H1 (cell line): ENCODE measurements around the gene CRTAP. TPM values are rescaled to one million over a fixed set of nuclear protein-coding genes. Genes with fewer than 3 reads are reported as not detected.

ENCODE experiments used
- CTCF ChIA-PET: fragments of 300-600 bp; sonication (Branson Sonifier 250); formaldehyde crosslinking; loops from one replicate; lab custom pipeline; 2021; ENCODE audit not compliant: partially characterized antibody; lab: Charles Lee
- POLR2A ChIA-PET: fragments of 300-600 bp; sonication (Branson Sonifier 250); formaldehyde crosslinking; loops from one replicate; lab custom pipeline; 2021; ENCODE audit warnings: inconsistent platforms; ENCODE audit not compliant: partially characterized antibody; lab: Charles Lee
- DNase-seq, 2 experiments: peaks; one replicate each; pipeline versions ENCODE4 v3.0.0 to v3.0.0-alpha.2; 2010 to 2022; ENCODE audit warnings: low spot score in 2 of 2, low read depth in 1 of 2, mixed read lengths in 1 of 2
- FAIRE-seq: peaks from 2 replicates; lab custom pipeline; 2011; peaks lifted over from hg19 to GRCh38; lab: Jason Lieb, UNC
- H2AFZ ChIP-seq: 2 replicates; pipeline ENCODE4 v1.8.1; 2012; ENCODE audit warnings: low read length, inconsistent platforms
- H2AK5ac ChIP-seq: 2 replicates; pipeline ENCODE4 v1.6.1; 2013; ENCODE audit warnings: low read depth, low read length
- H2BK120ac ChIP-seq: replicated peaks from 2 replicates; pipeline ENCODE3; 2013; ENCODE audit warnings: low read depth, low read length, inconsistent platforms
- H2BK12ac ChIP-seq: 2 replicates; pipeline ENCODE4 v1.6.1; 2013; ENCODE audit warnings: low read depth, low read length
- H2BK15ac ChIP-seq: 2 replicates; pipeline ENCODE4 v1.6.1; 2013; ENCODE audit warnings: low read length
- H2BK20ac ChIP-seq: 2 replicates; pipeline ENCODE4 v1.6.1; 2013; ENCODE audit warnings: low read length
- H2BK5ac ChIP-seq: 2 replicates; pipeline ENCODE4 v1.6.1; 2013; ENCODE audit warnings: low read depth, low read length
- H3K14ac ChIP-seq: 2 replicates; pipeline ENCODE4 v1.6.1; 2013; ENCODE audit warnings: inconsistent platforms; ENCODE audit not compliant: insufficient read length
- H3K18ac ChIP-seq: 2 replicates; pipeline ENCODE4 v1.6.1; 2013; ENCODE audit warnings: low read length; ENCODE audit errors: extremely low read depth
- H3K23ac ChIP-seq: 2 replicates; pipeline ENCODE4 v1.6.1; 2013; ENCODE audit warnings: inconsistent platforms; ENCODE audit not compliant: insufficient read length
- H3K23me2 ChIP-seq: 2 replicates; pipeline ENCODE4 v1.6.1; 2013; ENCODE audit warnings: low read depth, low read length
- H3K27ac ChIP-seq: 2 replicates; pipeline ENCODE4 v1.6.1; 2011; ENCODE audit warnings: low read depth, low read length, inconsistent platforms
- H3K27me3 ChIP-seq, 4 experiments: replicated peaks in 1 of 4; 1 replicate in 1 of 4; 2 replicates in 3 of 4; pipeline versions ENCODE4 v1.6.1 to v1.8.1; 2011 to 2013; ENCODE audit warnings: low read length in 3 of 4, mild to moderate bottlenecking in 3 of 4, inconsistent platforms in 2 of 4, mixed read lengths in 2 of 4, moderate library complexity in 1 of 4; ENCODE audit not compliant: control insufficient read depth in 3 of 4, insufficient read depth in 3 of 4; ENCODE audit errors: extremely low read depth in 1 of 4
- H3K36me3 ChIP-seq, 4 experiments: 2 replicates each; pipeline versions ENCODE4 v1.6.1 to v1.8.1; 2011 to 2013; ENCODE audit warnings: mild to moderate bottlenecking in 4 of 4, low read length in 3 of 4, moderate library complexity in 2 of 4, control low read depth in 1 of 4, inconsistent platforms in 1 of 4; ENCODE audit not compliant: insufficient read depth in 4 of 4, control insufficient read depth in 2 of 4
- H3K4ac ChIP-seq: replicated peaks from 2 replicates; pipeline ENCODE3; 2013; ENCODE audit warnings: low read length, low read depth, mixed read lengths, inconsistent platforms; ENCODE audit not compliant: insufficient read length
- H3K4me1 ChIP-seq, 4 experiments: replicated peaks in 1 of 4; 1 replicate in 1 of 4; 2 replicates in 3 of 4; pipeline versions ENCODE4 v1.6.1 to v1.8.1; 2011 to 2013; ENCODE audit warnings: low read length in 3 of 4, inconsistent platforms in 2 of 4, mixed read lengths in 1 of 4; ENCODE audit not compliant: insufficient read depth in 4 of 4, control insufficient read depth in 3 of 4
- H3K4me2 ChIP-seq, 2 experiments: 2 replicates each; pipeline versions ENCODE4 v1.6.1 to v1.8.1; 2011 to 2013; ENCODE audit warnings: low read depth in 2 of 2, low read length in 2 of 2, control low read depth in 1 of 2, inconsistent platforms in 1 of 2, mild to moderate bottlenecking in 1 of 2; ENCODE audit not compliant: insufficient read depth in 1 of 2
- H3K4me3 ChIP-seq, 4 experiments: fragments of 200-600, 300-600 bp in 1 of 4; sonication (generic), shearing (Covaris generic), sonication (Bioruptor Twin) in 1 of 4; 2 replicates each; pipeline versions ENCODE4 v1.5.1 to v1.8.1; 2011 to 2016; ENCODE audit warnings: low read length in 4 of 4, low read depth in 3 of 4, control low read depth in 2 of 4, inconsistent platforms in 2 of 4, mild to moderate bottlenecking in 2 of 4, mixed read lengths in 1 of 4, moderate library complexity in 1 of 4; ENCODE audit not compliant: insufficient read depth in 2 of 4; ENCODE audit errors: extremely low read depth in 1 of 4
- H3K56ac ChIP-seq: replicated peaks from 2 replicates; pipeline ENCODE3; 2013; ENCODE audit warnings: low read depth, mild to moderate bottlenecking, mixed read lengths, low read length, inconsistent platforms; ENCODE audit not compliant: insufficient read length
- H3K79me1 ChIP-seq: 2 replicates; pipeline ENCODE4 v1.6.1; 2013; ENCODE audit warnings: low read depth, low read length, control low read depth
- H3K79me2 ChIP-seq, 2 experiments: 2 replicates each; pipeline versions ENCODE4 v1.6.1 to v1.8.1; 2012 to 2013; ENCODE audit warnings: low read length in 2 of 2, mild to moderate bottlenecking in 2 of 2, inconsistent platforms in 1 of 2; ENCODE audit not compliant: insufficient read depth in 2 of 2, control insufficient read depth in 1 of 2
- H3K9ac ChIP-seq, 4 experiments: replicated peaks in 1 of 4; 1 replicate in 1 of 4; 2 replicates in 3 of 4; pipeline versions ENCODE4 v1.6.1 to v1.8.1; 2011 to 2013; ENCODE audit warnings: low read depth in 3 of 4, low read length in 3 of 4, control low read depth in 2 of 4, mild to moderate bottlenecking in 2 of 4, moderate library complexity in 2 of 4, inconsistent platforms in 1 of 4; ENCODE audit errors: extremely low read depth in 1 of 4
- H3K9me3 ChIP-seq, 2 experiments: 2 replicates each; pipeline versions ENCODE4 v1.6.1 to v1.8.1; 2012 to 2013; ENCODE audit warnings: mild to moderate bottlenecking in 2 of 2, moderate library complexity in 2 of 2, control low read depth in 1 of 2, inconsistent platforms in 1 of 2, low read depth in 1 of 2, low read length in 1 of 2, mixed read lengths in 1 of 2; ENCODE audit not compliant: insufficient read depth in 2 of 2
- H4K20me1 ChIP-seq, 2 experiments: replicated peaks in 1 of 2; 2 replicates each; pipeline versions ENCODE3 to v1.8.1; 2011 to 2013; ENCODE audit warnings: inconsistent platforms in 2 of 2, low read length in 2 of 2, mild to moderate bottlenecking in 1 of 2; ENCODE audit not compliant: insufficient read depth in 2 of 2, control insufficient read depth in 1 of 2
- H4K5ac ChIP-seq: 2 replicates; pipeline ENCODE4 v1.6.1; 2013; ENCODE audit warnings: low read length, low read depth, mixed read lengths, inconsistent platforms; ENCODE audit not compliant: insufficient read length
- H4K8ac ChIP-seq: 2 replicates; pipeline ENCODE4 v1.8.0; 2013; ENCODE audit warnings: mild to moderate bottlenecking, moderate library complexity, low read length, inconsistent platforms; ENCODE audit not compliant: insufficient read depth; ENCODE audit errors: extremely low read depth
- H4K91ac ChIP-seq: replicated peaks from 2 replicates; pipeline ENCODE3; 2013; ENCODE audit warnings: low read length, mixed read lengths, inconsistent platforms; ENCODE audit not compliant: insufficient read length
- ASH2L ChIP-seq: fragments of 200-600, 300-600 bp; sonication (generic); IDR thresholded peaks from one replicate; pipeline ENCODE4 v1.7.1; 2017; ENCODE audit warnings: low read length
- EGR1 ChIP-seq: IDR thresholded peaks from 2 replicates; pipeline ENCODE4 v1.6.1; 2011; ENCODE audit warnings: low read depth, low read length, borderline replicate concordance
- EP300 ChIP-seq, 2 experiments: IDR thresholded peaks; 1 replicate in 1 of 2; 2 replicates in 1 of 2; pipeline ENCODE4 v1.6.1; 2011 to 2012; ENCODE audit warnings: low read depth in 2 of 2, low read length in 2 of 2, mild to moderate bottlenecking in 2 of 2, borderline replicate concordance in 1 of 2, inconsistent platforms in 1 of 2, moderate library complexity in 1 of 2
- EZH2 ChIP-seq: fragments of 200-600 bp; sonication (generic); IDR thresholded peaks from 2 replicates; pipeline ENCODE4 v1.7.1; 2012; ENCODE audit warnings: low read depth, mild to moderate bottlenecking, moderate library complexity, low read length, inconsistent platforms; ENCODE audit not compliant: severe bottlenecking
- FOSL1 ChIP-seq: IDR thresholded peaks from 2 replicates; pipeline ENCODE4 v1.6.1; 2011; ENCODE audit warnings: mild to moderate bottlenecking, low read depth, low read length, moderate library complexity; ENCODE audit not compliant: insufficient read depth
- KDM5A ChIP-seq: fragments of 200-600 bp; IDR thresholded peaks from 2 replicates; pipeline ENCODE4 v1.7.1; 2012; ENCODE audit warnings: mild to moderate bottlenecking, low read length, inconsistent platforms, mixed read lengths
- POLR2A ChIP-seq, 2 experiments: IDR thresholded peaks; 1 replicate in 1 of 2; 2 replicates in 1 of 2; pipeline ENCODE4 v1.6.1; 2011; ENCODE audit warnings: low read depth in 2 of 2, low read length in 2 of 2, mild to moderate bottlenecking in 2 of 2; ENCODE audit errors: control extremely low read depth in 1 of 2
- POLR2AphosphoS5 ChIP-seq: IDR thresholded peaks from 2 replicates; pipeline ENCODE4 v1.6.1; 2011; ENCODE audit warnings: low read depth, low read length
- POU5F1 ChIP-seq: IDR thresholded peaks from 2 replicates; pipeline ENCODE4 v1.6.1; 2011; ENCODE audit warnings: low read depth, mild to moderate bottlenecking, low read length, moderate library complexity
- RAD21 ChIP-seq, 2 experiments: IDR thresholded peaks in 1 of 2; conservative IDR thresholded peaks in 1 of 2; 2 replicates each; pipeline ENCODE4 v1.6.1; 2011; ENCODE audit warnings: low read depth in 2 of 2, low read length in 2 of 2, improper control_type of control experiment in 1 of 2, inconsistent platforms in 1 of 2, mild to moderate bottlenecking in 1 of 2, moderate library complexity in 1 of 2
- SP1 ChIP-seq: IDR thresholded peaks from 2 replicates; pipeline ENCODE4 v1.6.1; 2011; ENCODE audit warnings: low read depth, low read length
- SP2 ChIP-seq: IDR thresholded peaks from 2 replicates; pipeline ENCODE4 v1.6.1; 2012; ENCODE audit warnings: mild to moderate bottlenecking, low read length, inconsistent platforms
- TAF1 ChIP-seq: IDR thresholded peaks from 2 replicates; pipeline ENCODE4 v1.6.1; 2011; ENCODE audit warnings: mild to moderate bottlenecking, low read depth, low read length
- WGBS, 2 experiments: shearing (Covaris generic) in 1 of 2; methylation state at CpG; one replicate each; pipeline versions ENCODE4 v1.1.6 to v1.1.7; 2013 to 2015; ENCODE audit warnings: low lambda C conversion rate in 2 of 2, mixed read lengths in 2 of 2, inconsistent platforms in 1 of 2, low coverage in 1 of 2, missing lambda C conversion rate in 1 of 2; ENCODE audit not compliant: insufficient replicate concordance in 2 of 2, insufficient coverage in 1 of 2, insufficient read length in 1 of 2; ENCODE audit errors: extremely low coverage in 1 of 2, missing lambda C conversion rate in 1 of 2; 5-methylcytosine and 5-hydroxymethylcytosine counted together
- polyA plus RNA-seq, 7 experiments: library from polyadenylated mRNA; depleted of rRNA in 3 of 7; stranded (reverse) in 5 of 7; unstranded in 2 of 7; fragments of >200 nt in 5 of 7; fragments of 200-250 nt in 2 of 7; gene quantifications; 1 replicate in 5 of 7; 2 replicates in 1 of 7; 4 replicates in 1 of 7; pipeline versions ENCODE4 v1.2.1 to v1.2.3, GENCODE V29; 2011 to 2013; ENCODE audit warnings: missing spikeins in 2 of 7, mixed read lengths in 2 of 7
- total RNA-seq: library from RNA; stranded (reverse); fragmentation: NEBNext Ultra II Directional; extraction: Animal tissue kit (Norgen Biotek cat#: 25700); gene quantifications from 2 replicates; pipeline ENCODE4 v1.2.1, GENCODE V29; 2021

Gene CRTAP
- total and polyA plus RNA-seq, 2 of the 8 experiments (the other 6 are each of a cell fraction or from before 2014, with no cell fraction given), result 159 to 188 TPM

DNA sequence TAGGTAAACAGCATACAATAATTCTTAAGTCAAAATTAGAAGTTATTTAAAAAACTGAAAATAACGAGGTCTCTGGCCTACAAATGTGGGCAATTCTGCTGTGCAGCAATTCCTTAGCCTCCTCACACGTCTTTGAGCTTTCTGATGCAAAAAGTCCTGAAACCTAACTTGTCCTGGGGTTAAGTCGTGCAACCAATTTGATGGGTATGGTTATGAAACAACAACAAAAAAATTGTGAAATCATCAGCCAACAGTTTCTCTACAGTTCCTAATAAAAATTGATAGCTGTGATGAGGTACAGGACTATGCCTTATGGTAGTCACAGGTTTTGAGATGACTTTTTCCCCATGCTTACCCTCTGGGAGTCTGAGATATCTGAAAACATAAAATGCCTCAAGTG is 10.3 kb upstream of the CRTAP start:
- no peak overlapping the region for H2BK15ac ChIP-seq
- H2AK5ac ChIP-seq, result no peak overlapping the region
- no peak overlapping the region for H2AFZ ChIP-seq
- no peak overlapping the region for H3K56ac ChIP-seq
- DNase-seq (no peak), FAIRE-seq (no peak)
- H4K5ac ChIP-seq, result no peak overlapping the region
- H3K4me1 ChIP-seq, result no peaks in the 10 kb centered on the region
- no peak overlapping the region for H3K23ac ChIP-seq
- H2BK20ac ChIP-seq, result no peak overlapping the region
- no peaks in the 10 kb centered on the region for H3K79me1 ChIP-seq
- no peaks in the 10 kb centered on the region for H3K23me2 ChIP-seq
- H2BK120ac ChIP-seq, result no peak overlapping the region
- H3K4ac ChIP-seq, result no peak overlapping the region
- H2BK12ac ChIP-seq, result no peak overlapping the region
- no peak overlapping the region for H4K91ac ChIP-seq
- H3K14ac ChIP-seq, result no peak overlapping the region
- TF ChIP-seq SP1 (no peak), EZH2 (no peak), EGR1 (no peak), FOSL1 (no peak), EP300 (IDR thresholded peaks at IDR 0.05; ENCODE audit: borderline replicate concordance in 1 of 2, low read depth in 2 of 2, low read length in 2 of 2) (no peak), POU5F1 (no peak), POLR2AphosphoS5 (no peak), RAD21 (IDR thresholded peaks at IDR 0.05 in 1 of 2, conservative IDR thresholded peaks at IDR 0.05 in 1 of 2; ENCODE audit: low read depth in 2 of 2, low read length in 2 of 2) (no peak), SP2 (no peak), POLR2A (IDR thresholded peaks at IDR 0.05; ENCODE audit: control extremely low read depth in 1 of 2, low read depth in 2 of 2, low read length in 2 of 2) (no peak), KDM5A (no peak), ASH2L (no peak), TAF1 (no peak)
- ChIA-PET POLR2A (no interaction called here), CTCF (no interaction called here)
- H3K27ac ChIP-seq, result no peak overlapping the region
- no peaks in the 10 kb centered on the region for H4K20me1 ChIP-seq
- no peak overlapping the region for H3K4me2 ChIP-seq
- no peak overlapping the region for H3K9ac ChIP-seq
- H4K8ac ChIP-seq, result no peak overlapping the region
- H3K27me3 ChIP-seq, result no peaks in the 10 kb centered on the region
- H3K79me2 ChIP-seq, result no peaks in the 10 kb centered on the region
- H3K18ac ChIP-seq, result no peak overlapping the region
- no peaks in the 10 kb centered on the region for H3K36me3 ChIP-seq
- 92% methylated on average over 3 of the region's 3 CpGs; no CpG with 5 or more reads in 1 of the 2 experiments for WGBS, 2 experiments
- H3K9me3 ChIP-seq, result no peaks in the 10 kb centered on the region
- no peak overlapping the region for H2BK5ac ChIP-seq
- H3K4me3 ChIP-seq, result no peak overlapping the region
